Measurements from ENCODE around the gene AMER1.
"Not testable (repeated sequence)": the region's sequence is repeated elsewhere in the genome, so short reads cannot be mapped to it uniquely, and the experiment has no call there.

AMER1 gene

DNA sequence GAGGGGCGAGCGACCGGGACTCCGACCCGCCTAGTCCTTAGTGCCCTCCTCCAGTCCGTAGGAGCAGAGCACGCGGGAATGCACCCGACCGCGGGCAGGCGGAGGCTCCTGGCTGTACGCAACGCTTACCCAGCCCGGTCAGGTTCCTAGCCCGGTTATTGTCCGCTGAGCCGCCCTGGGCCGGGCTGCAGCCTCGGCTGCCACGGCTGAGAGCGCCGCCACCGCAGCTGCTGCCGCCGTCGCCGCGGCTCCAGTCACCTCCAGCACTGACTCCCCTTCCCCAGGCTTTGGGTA lies at the start of gene AMER1:
Gene AMER1, minus strand, starts transcription at position 268 of the 294 bp plus-strand sequence. CDS start 12,422 bp downstream, outside the sequence.
- no peak for DNase-seq

DNA sequence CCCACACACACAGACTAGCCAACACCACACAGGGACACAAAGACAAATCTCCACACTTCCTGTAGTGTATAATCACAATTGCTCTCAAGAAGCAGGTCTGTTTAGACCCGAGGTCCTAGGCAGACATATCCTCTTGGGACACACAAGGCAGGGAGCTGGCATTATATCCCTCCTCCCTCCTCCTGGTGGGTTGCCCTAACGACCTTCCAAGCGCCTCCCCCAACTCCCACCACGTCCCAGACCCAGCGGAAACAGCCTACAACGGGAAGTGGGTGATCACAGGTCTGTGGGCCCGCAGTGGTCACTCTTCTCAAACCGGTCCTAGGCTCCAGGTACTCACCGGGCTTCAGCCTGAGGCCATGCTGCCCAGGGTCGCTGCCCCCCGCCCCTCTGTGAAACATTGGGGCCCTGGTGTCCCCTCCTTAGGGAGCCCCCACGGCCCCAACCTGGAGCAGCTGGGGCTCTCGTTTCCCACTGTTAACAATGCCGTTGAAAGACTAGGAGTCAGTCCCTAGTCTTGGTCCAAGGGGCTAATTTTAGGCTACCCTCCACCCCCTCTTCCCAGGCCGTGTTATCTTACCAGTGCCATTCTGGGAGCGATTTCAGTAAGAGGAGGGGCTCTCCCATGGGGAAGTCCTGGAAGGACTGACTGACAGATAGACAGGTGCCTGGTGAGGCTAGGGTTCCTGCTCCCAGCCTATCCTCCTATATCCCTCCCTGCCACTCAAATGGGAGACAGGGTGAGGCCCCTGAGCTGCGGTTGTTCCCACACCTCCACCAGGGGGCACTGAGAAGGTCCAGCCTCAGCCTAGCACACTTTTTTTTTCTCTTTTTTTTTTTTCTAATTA lies 24.8 kb upstream of the AMER1 start, which contains the start of gene ASB12:
Gene ASB12, minus strand, starts transcription at position 485 of the 848 bp plus-strand sequence. CDS start 4,957 bp downstream, outside the sequence.
- no peak for DNase-seq

DNA sequence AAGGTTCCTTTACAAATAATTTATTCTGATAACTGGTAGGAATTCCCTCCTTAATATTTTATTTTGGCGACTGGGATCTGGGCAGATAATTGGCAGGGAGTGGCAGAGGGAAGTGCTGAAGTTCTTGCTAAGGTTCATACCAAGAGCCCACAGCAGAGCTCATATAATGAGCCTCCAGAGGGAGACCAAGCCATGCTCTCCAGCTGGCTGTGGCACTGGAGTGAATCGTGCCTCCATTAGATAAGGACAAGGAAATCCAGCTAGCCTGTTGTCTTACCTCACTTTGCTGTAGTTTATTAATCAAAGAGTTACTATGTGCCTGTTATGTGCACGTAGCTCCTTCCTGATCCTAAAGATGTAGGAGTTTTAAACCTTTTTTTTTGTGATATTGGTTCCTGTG lies 23.6 kb upstream of the AMER1 start:
- DNase-seq, result no peak

DNA sequence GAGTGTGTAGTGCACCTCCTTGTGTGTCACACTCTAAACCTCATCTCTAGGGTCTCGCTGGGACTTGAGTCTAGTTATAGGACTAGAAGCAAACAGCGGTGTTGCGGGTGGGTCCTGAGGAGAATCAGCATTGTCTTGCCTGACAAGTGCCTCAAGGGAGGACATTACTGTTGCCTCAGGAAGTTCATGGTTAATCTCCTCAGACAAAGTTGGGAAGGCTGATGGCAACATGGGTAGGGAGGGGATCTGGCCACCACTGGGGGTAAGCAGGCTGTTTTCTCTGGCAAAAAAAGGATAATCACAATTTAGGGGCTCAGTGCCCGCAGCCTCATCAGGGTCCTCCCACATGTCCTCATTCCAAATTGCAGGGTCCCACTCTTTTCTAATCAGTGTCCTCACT lies 12.5 kb upstream of the AMER1 start:
- no peak for DNase-seq

DNA sequence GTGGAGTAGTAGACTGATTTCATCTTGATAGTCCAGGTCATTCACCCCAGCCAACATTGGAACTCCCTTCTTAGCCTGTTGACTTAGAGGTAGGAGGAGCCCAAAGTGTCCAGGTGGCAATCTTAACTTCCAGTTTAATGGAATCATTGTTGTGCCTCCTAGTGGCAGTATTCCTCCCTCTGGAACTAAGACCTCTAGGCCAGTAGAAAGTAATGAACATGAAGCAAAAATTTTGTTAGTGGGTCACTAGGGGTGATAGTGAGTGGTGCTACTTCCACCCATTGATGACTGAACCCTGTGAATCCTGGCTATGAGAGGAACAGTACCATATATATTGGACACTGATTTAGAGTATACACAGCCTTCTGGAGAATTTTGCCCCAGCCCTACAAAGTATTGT lies 8.5 kb upstream of the AMER1 start:
- DNase-seq, result not testable (repeated sequence)

DNA sequence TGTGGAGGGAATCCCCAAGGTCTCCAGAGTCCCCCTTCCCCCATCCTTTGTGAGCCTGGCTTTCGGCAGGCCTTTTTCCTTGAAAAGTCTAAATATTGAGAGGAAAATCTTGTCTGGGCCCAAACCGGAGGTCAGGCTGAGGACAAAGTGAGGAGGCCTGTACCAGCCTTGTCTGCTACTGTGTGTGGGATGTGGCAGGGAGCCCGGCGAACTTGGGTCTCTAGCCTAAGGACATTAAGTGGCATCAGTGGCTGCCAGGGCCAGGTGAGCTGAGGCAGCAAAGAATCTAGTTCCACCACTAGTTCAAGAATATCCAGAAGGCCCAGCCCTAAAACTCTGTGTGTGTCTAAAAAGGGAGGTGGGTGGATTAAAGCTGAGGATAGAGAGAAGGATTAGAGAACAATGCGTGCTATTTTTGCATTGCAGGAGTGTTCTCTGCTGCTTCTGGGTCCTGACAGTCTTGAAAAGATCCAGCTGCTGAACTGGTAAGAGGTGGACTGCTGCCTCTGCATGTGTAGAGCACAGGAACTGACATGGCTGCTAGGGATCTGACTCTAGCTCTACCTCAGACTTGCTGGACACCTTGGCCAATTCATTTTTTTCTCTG lies 1.2 kb upstream of the AMER1 start:
- DNase-seq, result no peak

DNA sequence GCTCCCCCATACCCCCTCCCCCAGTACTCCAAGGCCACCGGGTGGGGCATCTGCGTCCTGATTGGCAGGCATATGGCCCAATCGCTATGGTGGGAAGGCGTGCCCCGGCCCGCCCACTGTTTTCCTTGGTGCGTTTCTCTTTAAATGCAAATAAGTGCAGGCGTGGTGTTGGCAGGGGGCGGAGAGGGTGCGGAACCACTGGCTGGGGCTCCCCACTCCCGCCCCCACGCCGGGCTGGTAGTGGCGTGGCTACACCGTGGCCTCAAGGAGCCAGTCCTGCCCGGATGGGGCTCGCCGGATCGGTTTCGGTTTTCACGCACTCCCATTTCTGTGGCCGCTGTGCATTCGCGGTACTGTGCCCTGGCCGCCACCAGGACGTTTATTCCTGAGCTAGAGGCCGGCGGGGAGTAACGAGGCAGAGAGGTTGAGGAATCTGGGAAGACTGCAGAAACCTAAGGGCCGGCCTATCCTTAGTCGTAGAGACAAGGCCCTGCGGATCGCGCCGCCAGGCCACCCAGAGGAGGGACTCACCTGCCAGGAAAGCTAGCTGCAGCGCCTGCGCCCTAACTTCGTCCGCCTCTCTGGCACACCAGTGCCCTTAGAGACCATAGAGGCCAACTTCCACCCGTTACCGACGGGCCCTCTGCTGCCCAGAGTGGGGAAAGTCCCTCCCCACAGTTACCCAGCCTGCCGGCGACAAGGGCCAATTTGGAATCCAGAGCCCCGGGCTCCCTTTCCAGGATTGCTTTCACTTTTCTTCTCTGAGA lies 410 bp upstream of the AMER1 start:
- peak; percentile 90 for DNase-seq

DNA sequence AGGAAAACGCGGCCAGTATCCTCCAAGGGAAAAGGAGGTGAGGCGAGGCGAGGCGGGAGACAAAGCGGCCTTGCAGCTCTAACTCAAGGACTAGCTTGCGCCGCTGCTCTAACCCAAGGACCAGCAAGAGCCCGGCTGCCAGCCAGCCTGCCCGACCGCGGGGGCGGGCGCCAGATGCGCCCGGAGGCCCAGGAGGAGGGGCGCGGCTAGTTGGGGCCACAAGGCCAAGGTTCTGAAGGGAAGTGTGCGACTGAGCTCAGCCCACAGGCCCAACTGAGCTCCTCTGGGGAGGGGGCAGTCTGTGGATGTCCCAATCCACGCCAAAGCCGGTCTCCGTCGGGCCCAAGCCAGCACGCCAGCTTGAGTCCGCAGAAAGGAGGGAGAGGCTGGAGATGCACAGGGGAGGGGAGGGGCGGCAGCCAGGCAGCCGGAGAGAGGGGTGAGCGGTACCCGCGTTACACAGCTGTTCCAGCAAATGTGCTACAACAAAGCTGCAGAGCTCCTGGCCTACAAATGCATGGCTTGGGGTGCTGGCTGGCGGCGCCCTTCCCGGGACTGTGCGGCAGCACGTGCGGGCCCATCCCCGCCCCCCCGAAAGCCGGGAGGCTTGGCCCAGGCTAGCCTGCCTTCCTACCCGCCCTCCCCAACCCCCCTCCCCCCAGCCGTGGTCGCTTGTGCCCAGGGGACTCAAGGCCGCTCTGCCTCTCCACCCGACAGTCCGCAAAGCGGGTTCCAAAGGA lies 637 bp downstream of the AMER1 start:
- DNase-seq, result peak; percentile 41

DNA sequence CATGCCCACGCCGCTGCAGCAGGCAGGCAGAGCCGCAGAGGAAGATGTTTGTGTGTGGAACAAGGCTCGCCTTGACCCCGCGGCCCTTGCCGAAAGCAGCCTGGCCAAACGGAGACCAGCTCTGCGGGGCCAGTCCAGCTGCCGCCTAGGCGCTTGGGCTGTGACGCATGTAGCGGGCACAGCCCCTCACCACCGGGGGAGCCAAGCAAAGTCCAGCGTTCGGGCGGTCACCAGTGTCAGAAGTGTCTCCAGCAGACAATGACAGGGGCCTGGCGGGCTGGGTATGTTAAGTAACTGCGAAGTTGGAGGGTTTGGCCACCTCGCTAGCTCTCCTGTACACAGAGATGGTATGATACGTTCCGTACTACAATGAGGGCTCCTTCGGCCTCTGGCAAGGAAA lies 1.3 kb downstream of the AMER1 start:
- no peak for DNase-seq

DNA sequence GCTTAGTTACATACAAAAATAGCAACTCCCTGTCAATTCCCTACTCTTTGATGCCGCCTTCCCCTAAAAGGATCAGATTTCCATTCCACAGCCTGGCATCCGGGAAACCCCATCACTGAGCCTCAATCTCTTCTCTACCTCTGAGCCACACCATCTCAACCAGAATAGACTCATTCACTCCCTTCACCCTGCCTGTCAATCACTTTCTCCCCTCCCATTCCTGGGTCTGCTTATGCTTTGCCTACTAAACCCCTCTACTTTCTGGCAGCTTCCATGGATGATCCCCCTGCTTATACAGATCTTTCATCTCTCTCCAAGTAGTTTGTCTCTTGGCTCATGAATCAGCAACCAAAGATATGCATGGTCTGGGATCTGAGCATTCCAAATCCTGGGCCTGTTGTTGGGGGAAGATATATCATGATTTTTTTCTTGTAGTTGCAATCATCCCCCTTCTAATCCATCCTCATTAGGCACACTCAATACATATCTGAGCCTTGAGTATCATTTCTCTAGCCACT lies 2.6 kb downstream of the AMER1 start:
- DNase-seq, result no peak

DNA sequence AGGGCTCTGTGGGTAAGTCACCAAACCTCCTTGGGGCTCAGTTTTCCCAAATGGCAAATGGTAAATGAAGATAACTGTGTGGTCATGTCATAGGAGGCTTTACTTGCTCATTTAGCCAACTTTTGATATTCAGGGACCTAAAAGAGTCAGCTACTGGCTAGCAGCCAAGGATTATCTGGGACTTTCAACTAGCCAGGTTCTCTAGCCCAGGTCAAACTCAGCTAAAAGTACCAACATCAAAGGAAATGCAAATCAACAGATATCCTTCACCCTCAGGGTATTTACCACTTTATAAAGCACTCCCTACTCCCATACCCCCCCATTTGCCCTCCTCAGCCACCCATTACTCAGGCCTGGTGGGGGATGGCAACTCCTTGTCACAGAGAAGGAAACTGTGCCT lies 7.5 kb downstream of the AMER1 start:
- DNase-seq, result no peak

DNA sequence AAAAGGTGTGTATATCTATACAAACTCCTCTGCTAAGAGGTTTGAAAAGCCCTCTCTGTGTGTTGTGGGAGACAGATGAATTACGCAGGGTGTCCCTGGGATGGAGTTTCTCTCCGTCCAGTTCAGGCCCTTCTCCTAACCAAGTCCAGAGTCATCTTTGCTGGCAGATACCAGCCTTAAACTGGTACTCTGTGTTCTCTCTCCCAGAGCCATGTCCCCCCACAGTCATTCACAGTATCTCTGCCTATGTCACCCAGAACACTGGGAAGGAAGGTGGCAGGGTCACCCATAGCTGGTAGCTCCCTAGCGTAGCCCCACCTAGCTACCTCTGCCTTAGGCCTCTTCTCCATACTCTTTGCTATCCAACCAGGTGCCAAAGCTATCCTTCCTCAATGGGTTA lies 8.9 kb downstream of the AMER1 start:
- no peak for DNase-seq

DNA sequence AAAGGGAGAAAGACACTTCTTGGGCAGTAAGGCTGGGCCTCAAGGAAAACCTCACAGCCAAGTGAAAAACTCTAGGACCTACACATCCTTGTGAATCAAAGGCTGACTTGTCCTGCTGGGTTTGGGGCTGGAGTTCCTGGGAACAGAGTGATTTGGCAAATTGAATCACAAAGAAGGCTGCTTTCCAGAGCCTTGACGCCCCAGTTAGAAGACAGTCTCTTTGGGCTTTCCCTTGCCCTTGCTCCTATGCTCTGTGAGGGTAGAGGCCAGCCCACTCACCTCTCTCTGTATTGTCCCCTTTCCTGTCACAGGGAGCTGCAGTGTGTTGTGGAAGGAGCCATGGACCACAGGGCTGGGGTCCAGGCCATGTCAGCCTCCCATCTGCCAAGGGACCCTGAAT lies 9.6 kb downstream of the AMER1 start:
- DNase-seq, result no peak

DNA sequence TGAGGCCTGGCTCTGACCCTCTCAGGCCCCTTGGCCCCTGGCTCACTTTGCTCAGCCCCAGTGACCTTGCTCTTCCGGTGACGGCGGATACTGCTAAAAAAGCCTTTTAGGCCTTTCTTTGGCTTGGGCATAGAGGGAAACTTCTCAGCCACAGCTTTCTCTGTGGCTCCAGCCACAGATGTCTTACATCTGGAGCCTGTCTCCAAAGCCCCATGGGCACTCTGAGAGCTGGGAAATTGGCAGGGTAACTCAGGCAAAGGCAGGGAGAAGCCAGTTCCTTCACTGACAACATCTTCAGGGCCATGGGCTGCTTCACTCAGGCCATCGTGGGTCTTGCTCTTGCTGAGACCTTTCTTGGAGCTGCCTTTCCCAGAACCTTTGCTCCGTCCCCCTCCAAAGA lies 12.8 kb downstream of the AMER1 start:
- no peak for DNase-seq

DNA sequence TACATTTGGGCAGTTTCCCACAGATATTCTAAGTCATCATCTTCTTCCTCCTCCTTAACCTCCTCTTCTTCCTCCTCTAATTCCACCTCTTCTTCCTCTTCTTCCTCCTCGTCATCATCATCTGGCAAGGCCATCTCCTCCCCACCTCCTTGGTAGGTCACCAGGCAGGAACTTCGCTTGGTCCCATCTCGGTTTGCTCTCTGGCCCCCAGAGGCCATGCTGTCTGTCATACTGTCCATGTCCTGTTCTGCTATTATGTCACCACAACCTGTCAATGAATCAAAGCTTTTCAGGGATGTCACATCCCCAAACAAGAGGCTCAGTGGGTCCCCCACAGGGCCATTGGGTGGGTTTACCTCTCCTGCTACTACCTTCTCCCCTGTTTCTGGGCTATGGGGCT lies 13.5 kb downstream of the AMER1 start:
- DNase-seq, result no peak

DNA sequence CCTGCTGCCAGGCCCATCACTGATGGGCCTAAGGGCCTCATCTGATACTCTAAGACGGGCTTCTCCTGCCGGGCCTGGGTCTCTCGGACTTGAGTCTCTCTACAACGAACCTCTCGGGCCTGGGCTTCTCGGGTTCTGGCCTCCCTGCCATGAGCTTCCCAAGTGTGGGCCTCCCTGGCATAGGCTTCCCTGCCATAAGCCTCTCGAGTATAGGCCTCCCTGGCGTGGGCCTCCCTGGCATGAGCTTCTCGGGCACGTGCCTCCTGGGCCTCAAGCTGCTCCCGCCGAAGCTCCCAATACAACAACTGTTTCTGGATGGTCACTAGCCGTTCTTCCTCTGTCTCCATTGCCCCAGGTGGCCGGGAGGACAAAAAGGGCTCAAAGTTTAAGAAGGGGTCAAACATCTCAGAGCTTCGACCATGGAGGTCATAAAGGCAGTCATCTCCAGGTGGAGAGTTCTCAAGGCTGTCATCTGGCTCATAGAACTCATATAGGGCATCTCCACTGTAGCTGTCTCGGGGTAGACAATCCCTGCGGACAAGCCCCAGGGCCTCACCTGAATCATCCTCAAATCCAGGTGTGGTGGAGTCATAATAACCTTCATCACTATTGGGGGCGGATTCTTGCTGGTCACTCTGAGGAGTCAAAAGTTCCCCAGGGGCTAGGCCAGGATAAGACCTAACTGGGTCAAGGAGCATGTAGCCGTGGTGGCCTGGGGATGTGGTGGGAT lies 14.1 kb downstream of the AMER1 start:
- no peak for DNase-seq

DNA sequence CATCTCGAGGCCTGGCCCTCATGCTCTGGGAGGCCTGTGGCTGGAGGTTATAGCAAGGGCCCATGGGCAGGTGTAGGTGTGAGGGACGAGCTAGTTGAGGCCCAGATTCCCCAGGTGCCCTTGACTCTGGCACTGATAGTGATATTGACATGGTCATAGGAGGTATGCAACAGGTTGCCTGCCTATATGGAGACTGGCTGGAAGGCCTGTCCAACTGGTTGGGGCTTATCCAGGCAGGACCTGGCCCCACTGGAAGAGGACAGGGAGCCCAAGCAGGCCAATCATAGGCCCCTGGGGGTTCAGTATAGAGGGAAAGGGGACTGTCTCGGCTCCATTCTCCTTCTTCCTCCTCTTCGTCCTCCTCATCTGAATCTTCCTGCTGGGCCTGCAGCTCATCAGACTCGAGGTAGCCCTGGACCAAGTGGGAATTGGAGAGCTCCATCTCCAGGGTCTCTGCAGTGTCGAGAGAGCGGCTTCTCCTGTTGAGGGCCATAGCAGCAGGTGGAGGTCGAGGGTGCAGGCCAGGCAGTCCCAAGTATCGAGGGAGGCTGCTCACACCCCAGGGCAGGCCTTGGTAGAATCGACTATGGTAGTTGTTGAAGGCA lies 15.3 kb downstream of the AMER1 start:
- DNase-seq, result no peak

DNA sequence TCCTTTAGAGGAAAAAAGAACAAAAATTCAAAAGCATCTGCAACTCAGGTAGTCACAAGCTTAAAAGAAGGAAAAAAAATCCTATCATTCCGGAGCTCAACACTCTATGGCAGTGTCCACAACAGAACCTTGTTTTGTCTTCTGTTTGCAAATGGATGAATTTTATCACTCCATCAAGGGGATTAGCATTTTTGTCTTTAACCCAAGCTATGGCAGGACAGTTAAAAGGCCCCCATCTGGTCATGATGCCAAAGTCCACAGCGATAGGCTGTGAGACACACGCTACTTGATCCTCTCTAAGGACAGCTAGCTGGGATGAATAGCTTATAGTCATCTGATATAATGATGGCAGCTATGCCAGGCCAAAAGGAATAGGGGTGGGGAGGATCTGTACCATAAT lies 16.6 kb downstream of the AMER1 start:
- no peak for DNase-seq

DNA sequence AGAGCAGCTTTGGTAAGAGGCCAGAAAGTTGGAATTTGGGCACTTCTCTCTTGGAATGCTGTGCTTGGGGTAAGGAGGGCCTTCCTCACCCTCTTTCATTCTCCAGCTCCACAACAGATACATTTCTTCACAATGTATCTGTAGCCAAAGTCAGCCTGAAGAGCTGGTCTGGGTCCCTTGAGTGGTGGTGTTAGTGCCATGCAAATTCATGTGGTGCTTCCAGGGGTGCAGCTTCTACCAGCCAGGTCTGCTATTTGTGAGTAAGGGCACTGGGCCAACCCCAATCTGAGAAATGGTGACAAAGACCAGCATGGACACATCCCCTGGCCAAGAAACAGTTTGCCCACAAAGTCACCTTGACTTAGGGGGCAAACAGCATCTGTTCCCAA lies 17.8 kb downstream of the AMER1 start:
- no peak for DNase-seq

DNA sequence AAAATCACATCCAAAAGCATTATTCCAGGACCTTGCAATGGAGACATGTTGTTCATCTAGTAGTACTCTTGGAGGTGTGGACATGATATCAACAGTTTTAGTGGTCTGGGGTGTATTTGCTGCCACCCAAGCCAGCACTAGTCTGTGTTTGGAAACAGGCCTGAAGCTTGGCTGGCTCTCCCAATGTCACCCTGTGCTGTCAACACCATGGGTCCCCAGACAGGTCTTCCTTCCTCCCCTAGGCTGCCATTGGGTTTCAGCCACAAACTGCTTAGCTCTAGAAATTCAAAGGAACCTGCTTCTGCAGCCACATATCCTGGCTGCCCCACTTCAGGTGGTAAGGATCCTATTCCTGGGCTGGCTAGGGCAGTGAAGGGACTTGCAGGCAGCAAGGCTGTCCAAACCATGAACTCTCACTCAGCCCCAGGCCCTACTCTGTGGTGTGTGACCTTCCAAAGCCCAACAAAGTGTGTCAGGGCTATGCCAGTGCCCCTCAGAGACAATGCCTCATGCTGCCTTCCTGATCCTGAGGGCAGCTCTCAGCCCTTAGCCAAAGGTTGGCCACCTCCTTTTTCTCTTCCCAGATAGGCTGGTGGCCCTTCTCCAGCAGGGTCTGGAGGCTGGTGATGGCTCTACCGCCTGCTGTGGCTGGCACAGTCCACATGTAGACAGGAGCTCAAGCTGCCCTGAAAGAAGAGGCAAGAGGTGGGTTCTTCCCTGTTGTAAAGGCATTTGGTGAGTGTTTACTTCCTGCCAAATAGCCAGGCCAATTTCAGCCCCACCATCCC lies 18.3 kb downstream of the AMER1 start:
- no peak for DNase-seq

DNA sequence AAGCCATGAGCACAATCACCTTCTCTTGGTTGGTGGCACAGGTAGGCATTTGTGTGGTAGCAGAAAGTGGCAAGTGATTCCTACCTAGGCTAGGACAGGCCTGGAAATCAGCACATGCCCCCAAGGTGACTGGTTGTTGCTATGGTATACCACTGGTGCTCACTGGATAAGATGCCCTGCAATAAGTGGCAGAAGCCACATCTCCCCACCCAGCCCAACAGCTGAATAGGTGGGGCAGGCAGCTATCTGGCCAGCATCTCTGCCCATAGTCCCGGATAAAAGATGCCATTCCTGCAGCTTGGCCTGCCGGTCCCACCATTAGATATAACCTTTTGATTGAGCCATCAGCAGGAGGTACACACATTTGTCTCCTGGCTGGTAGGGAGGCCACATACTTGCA lies 21.1 kb downstream of the AMER1 start:
- no peak for DNase-seq

Measured in CD4-positive, alpha-beta T cell treated with Interleukin-17A for 4 hours (primary cell).